ENCODE measurements around the gene LENEP. TPM values are rescaled to one million over a fixed set of nuclear protein-coding genes. Genes with fewer than 3 reads are reported as not detected.

LENEP gene
- total RNA-seq, 2 experiments from 2014 or later: not detected

GRCh38 chr1:155003227-155003765, 9.9 kb downstream of the LENEP start:
- Histone ChIP-seq H3K4me1 (ENCODE audit: insufficient read depth, low read length) (peaks cover 80% of the 10 kb centered on the region), H3K27ac (ENCODE audit: low read depth in 1 of 2, low read length in 2 of 2) (peak overlapping the region; percentile 77 to 80), H3K4me3 (ENCODE audit: low read length) (peak overlapping the region; percentile 73), H3K27me3 (ENCODE audit: control insufficient read depth in 1 of 2, insufficient read depth in 2 of 2, low read length in 2 of 2) (no peaks in the 10 kb centered on the region), H3K9me3 (ENCODE audit: control insufficient read depth in 1 of 2, insufficient read depth in 1 of 2, low read length in 2 of 2) (no peaks in the 10 kb centered on the region), H3K36me3 (ENCODE audit: insufficient read depth, low read length) (peaks cover 3% of the 10 kb centered on the region)
- peaks cover 15% of the 10 kb centered on the region for H3K36me3 Mint-ChIP-seq (ENCODE audit: low read depth)
- H3K4me1 Mint-ChIP-seq (ENCODE audit: low read depth): peaks cover 66% of the 10 kb centered on the region
- ATAC-seq (ENCODE audit: poor library complexity) (no peak), DNase-seq (peak in 3 of 14 experiments; percentile 40 to 55 (median 45))
- no peaks in the 10 kb centered on the region for H3K27me3 Mint-ChIP-seq
- ChIA-PET CTCF (interaction anchor here (1.3 to 13.2 kb wide), 2 partner anchors 9 to 15 kb away, joined by 3 to 159 read pairs; no protein-coding TSS in a partner anchor), POLR2A (interaction anchor here (1.4 to 10.2 kb wide), 4 partner anchors 9 to 48 kb away, joined by 6 to 189 read pairs (median 31); partner anchors contain the start of genes CKS1B, PBXIP1 and PYGO2)
- no peak for TF ChIP-seq CTCF (IDR thresholded peaks at IDR 0.05)
- H3K27ac Mint-ChIP-seq: peak overlapping the region; percentile 80
- intact Hi-C loops (cut with DNase I, micrococcal nuclease): loop anchor here in 1 of 2 experiments (5.0 kb wide), 1 partner anchor 59 kb away; the partner anchor contains the start of gene EFNA4
- peak overlapping the region; percentile 99 for H3K4me3 Mint-ChIP-seq
- no peaks in the 10 kb centered on the region for H3K9me3 Mint-ChIP-seq

GRCh38 chr1:155003766-155004351, 10.5 kb downstream of the LENEP start:
- peaks cover 3% of the 10 kb centered on the region for H3K36me3 ChIP-seq (ENCODE audit: insufficient read depth, low read length)
- ChIA-PET POLR2A (interaction anchor here (0.9 to 10.2 kb wide), 4 partner anchors 9 to 68 kb away, joined by 4 to 189 read pairs (median 31); partner anchors contain the start of genes CKS1B, PBXIP1 and PMVK), CTCF (interaction anchor here (1.3 to 13.2 kb wide), 2 partner anchors 8 to 15 kb away, joined by 3 to 159 read pairs; no protein-coding TSS in a partner anchor)
- no peaks in the 10 kb centered on the region for H3K9me3 ChIP-seq (ENCODE audit: control insufficient read depth in 1 of 2, insufficient read depth in 1 of 2, low read length in 2 of 2)
- no peaks in the 10 kb centered on the region for H3K27me3 ChIP-seq (ENCODE audit: control insufficient read depth in 1 of 2, insufficient read depth in 2 of 2, low read length in 2 of 2)
- Mint-ChIP-seq H3K27ac (peak overlapping the region; percentile 80), H3K27me3 (no peaks in the 10 kb centered on the region), H3K4me3 (peak overlapping the region; percentile 99), H3K4me1 (ENCODE audit: low read depth) (peaks cover 65% of the 10 kb centered on the region), H3K9me3 (no peaks in the 10 kb centered on the region), H3K36me3 (ENCODE audit: low read depth) (peaks cover 16% of the 10 kb centered on the region)
- DNase-seq (peak in 2 of 14 experiments; percentile 41 to 45), ATAC-seq (ENCODE audit: poor library complexity) (no peak)
- peaks cover 81% of the 10 kb centered on the region for H3K4me1 ChIP-seq (ENCODE audit: insufficient read depth, low read length)
- no peak for TF ChIP-seq CTCF (IDR thresholded peaks at IDR 0.05)
- intact Hi-C loops (cut with DNase I, micrococcal nuclease): loop anchor here in 1 of 2 experiments (5.0 kb wide), 1 partner anchor 58 kb away; the partner anchor contains the start of gene EFNA4
- H3K27ac ChIP-seq (ENCODE audit: low read depth in 1 of 2, low read length in 2 of 2): peak overlapping the region; percentile 77 to 80
- H3K4me3 ChIP-seq (ENCODE audit: low read length): peak overlapping the region; percentile 73

- no peaks in the 10 kb centered on the region for H3K27me3 ChIP-seq (ENCODE audit: control insufficient read depth in 1 of 2, insufficient read depth in 2 of 2, low read length in 2 of 2)
- peak overlapping the region; percentile 80 for H3K27ac Mint-ChIP-seq
- H3K9me3 ChIP-seq (ENCODE audit: control insufficient read depth in 1 of 2, insufficient read depth in 1 of 2, low read length in 2 of 2): no peaks in the 10 kb centered on the region
- H3K4me1 Mint-ChIP-seq (ENCODE audit: low read depth): peaks cover 62% of the 10 kb centered on the region
- peaks cover 81% of the 10 kb centered on the region for H3K4me1 ChIP-seq (ENCODE audit: insufficient read depth, low read length)
- peak overlapping the region; percentile 99 for H3K4me3 Mint-ChIP-seq
- H3K36me3 Mint-ChIP-seq (ENCODE audit: low read depth): peaks cover 21% of the 10 kb centered on the region
- no peaks in the 10 kb centered on the region for H3K9me3 Mint-ChIP-seq
- CTCF ChIA-PET: interaction anchor here (1.3 to 13.2 kb wide), 2 partner anchors 8 to 14 kb away, joined by 3 to 159 read pairs; no protein-coding TSS in a partner anchor
- peak overlapping the region; percentile 66 to 77 for H3K27ac ChIP-seq (ENCODE audit: low read depth in 1 of 2, low read length in 2 of 2)
- H3K4me3 ChIP-seq (ENCODE audit: low read length): peak overlapping the region; percentile 73
- POLR2A ChIA-PET: interaction anchor here (0.9 to 10.2 kb wide), 3 partner anchors 8 to 68 kb away, joined by 4 to 189 read pairs (median 28); partner anchors contain the start of genes PBXIP1 and PMVK
- intact Hi-C loops (cut with DNase I, micrococcal nuclease): loop anchor here in 1 of 2 experiments (5.0 kb wide), 1 partner anchor 58 kb away; the partner anchor contains the start of gene EFNA4
- ATAC-seq (ENCODE audit: poor library complexity) (no peak), DNase-seq (no peak)
- peaks cover 3% of the 10 kb centered on the region for H3K36me3 ChIP-seq (ENCODE audit: insufficient read depth, low read length)
- TF ChIP-seq CTCF (IDR thresholded peaks at IDR 0.05): no peak
- H3K27me3 Mint-ChIP-seq: no peaks in the 10 kb centered on the region
These were observed 11.1 kb downstream of the LENEP start for GRCh38 chr1:155004352-155005075.

Data from CD4-positive, alpha-beta T cell (primary cell).